HG03342 (cell line): ENCODE data around the gene C16orf74.

Experiments used
- ATAC-seq: cut with Tn5 transposase; IDR thresholded peaks from one replicate; pipeline ENCODE4 v1.9.1; 2021; ENCODE audit warnings: mild to moderate bottlenecking, moderate library complexity; ENCODE audit not compliant: unreplicated experiment

C16orf74 gene

DNA sequence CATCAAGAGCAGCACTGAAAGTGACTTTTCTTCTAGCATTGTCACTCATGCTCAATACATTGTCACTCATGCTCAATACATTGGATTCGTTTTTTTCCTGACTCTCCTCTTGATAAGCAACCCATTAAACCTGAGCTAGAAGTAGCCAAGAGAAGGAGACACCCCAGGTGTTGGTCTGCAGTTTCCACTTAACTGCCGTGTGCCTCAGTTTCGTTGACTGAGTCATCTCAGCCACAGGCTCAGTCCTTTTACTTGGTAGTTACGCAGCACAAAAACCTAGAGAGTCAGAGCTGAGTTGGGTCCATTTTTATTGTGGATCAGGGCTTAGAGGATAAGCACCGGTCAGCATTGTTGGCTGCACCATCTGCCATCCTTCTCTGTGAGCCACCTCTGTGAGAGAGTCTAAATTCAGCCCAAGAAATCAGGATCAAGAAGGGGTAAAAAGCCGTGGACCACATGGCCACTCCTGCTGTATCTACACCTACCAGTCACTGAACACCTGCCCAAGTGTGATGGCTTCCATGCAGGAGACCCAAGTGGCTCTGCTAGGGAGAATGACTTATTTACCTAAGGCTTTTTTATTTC is 73.4 kb downstream of the C16orf74 start:
- ATAC-seq, result no peak

DNA sequence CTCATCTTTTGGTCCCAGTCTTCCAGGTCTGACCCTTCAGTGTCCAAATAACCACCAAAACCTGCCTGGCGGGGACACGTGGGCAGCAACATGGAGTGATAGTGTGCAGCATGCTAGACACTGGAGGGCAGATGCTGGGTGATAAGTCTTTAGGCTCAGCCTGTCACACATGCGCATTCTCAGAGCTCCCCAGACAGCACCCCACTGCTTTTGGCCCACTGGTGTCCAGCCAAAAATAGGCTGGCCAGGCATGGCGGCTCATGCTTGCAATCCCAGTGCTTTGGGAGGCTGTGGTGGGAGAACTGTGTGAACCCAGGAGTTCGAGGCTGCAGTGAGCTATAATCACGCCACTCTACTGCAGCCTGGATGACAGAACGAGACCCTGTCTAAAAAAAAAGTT is 74.4 kb downstream of the C16orf74 start:
- ATAC-seq, result no peak

DNA sequence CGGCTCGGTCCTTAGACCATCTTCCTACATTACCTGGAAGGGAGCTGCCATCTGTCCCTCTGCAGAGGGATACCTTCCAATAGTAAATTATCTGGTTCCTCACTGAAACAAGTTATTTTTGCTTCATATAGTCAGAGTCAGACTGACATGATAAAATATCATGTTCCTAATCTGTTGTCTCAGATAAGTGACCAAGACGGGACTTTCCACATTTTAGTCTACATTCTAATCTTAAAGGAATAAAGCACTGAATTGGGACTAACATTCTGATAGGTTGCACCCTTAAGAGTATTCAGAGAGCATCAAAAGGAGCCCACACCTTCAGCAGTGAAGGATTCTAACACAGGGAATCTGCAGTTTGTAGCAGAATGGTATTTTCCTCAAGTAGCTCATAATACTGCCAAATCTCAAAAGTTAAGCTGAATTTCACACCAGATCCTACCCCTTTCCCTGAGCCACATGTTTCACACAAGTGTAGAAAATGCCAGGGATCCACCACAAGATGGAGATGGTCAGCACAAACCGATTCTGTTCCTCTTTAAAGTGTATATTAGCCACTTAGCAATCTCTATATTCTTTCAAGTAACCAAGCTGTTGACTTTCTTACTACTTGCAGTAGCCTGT is 75.5 kb downstream of the C16orf74 start:
- no peak for ATAC-seq

DNA sequence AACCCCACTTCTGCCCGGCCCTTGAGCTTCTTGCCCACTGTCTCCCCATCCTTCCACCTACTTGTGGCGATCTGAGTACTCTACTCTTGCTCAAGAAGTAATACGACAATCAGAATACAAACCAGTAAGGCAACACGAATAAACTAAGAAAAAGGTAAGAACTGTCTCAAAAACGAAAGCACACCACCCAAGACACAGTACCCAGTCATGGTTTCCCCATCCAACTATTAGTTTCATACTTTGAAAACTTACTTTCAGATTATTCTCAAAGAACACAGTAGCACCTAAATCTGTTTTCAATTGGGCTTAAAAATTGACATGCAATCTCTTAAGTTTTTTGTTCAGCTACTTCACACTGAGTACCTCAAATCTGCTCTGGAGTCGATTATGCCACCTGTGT is 76.1 kb downstream of the C16orf74 start:
- no peak for ATAC-seq

DNA sequence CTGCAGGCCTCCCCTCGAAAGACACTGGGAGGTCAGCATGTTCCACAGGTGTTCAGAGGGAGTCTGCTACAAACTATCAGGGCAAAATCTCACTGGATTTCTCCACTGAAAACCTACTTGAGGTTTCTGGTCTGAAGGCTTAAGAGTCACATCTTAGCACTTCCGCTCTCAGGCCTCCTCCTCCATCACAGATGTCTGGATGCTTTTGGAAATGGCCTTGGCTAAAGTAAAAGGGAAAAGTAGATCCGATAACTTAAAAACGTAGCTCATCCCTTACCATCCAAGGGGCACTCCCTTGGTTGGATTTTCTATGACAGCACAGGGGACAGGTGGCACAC is 76.5 kb downstream of the C16orf74 start:
- ATAC-seq, result no peak

DNA sequence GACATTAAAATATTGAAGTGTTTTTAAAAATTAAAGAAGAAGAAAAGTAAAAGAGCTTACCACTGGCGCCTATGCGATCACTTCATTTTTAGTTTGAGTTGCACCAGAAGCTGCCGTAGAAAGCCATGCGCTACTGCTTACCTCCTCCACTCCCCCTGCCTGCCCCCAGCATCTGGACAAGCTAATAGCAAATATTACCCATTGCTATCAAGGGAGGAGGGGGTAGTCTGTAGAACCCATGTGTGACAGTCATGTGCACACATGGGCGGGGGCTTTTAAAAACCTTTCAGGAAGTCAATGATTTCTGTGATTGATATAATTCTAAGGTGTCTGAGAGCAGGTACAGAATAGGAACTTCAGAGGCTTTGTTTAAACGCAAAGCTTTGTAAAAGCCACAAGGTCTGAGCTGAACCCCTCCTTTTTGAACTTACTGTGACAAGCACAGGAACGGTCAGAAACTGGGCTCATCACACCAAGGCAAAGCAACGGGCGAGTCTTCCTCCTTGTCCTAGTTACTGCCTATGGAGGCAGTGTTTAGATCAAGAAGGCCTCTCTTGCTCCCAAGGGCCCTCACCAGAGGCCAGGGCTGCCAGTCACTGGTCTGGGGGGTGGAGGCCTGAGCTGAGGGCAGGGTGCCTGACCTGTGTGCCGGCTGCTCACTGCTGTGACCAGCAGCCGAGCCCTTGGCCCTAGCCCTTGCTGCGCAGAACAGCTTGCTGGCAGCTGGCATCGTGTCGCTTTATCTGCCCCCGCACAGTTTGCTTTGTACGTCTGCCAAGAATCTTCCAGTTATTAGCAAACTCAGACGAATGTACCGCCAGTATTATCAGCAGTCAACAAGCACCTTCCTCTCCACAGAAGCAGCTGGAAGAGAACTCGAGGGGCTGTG is 77.1 kb downstream of the C16orf74 start:
- ATAC-seq, result no peak

DNA sequence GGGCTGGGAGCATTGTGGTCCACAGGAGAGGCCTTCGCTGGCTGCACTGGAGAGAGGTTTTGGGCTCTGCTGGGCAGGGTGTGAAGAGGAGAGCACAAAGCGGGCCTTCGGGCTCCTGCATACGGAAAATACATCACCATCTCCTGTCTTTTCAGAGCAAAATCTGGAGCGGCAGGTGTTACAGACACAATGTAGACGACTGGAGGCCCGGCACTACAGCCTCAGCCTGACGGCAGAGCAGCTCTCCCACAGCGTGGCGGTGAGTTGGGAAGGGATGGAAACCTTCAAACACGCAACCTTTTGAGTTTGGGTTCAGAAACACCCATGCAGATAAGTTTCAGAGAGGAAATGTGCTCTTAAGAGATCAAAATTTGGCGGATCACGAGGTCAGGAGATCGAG is 80.1 kb downstream of the C16orf74 start:
- no peak for ATAC-seq

DNA sequence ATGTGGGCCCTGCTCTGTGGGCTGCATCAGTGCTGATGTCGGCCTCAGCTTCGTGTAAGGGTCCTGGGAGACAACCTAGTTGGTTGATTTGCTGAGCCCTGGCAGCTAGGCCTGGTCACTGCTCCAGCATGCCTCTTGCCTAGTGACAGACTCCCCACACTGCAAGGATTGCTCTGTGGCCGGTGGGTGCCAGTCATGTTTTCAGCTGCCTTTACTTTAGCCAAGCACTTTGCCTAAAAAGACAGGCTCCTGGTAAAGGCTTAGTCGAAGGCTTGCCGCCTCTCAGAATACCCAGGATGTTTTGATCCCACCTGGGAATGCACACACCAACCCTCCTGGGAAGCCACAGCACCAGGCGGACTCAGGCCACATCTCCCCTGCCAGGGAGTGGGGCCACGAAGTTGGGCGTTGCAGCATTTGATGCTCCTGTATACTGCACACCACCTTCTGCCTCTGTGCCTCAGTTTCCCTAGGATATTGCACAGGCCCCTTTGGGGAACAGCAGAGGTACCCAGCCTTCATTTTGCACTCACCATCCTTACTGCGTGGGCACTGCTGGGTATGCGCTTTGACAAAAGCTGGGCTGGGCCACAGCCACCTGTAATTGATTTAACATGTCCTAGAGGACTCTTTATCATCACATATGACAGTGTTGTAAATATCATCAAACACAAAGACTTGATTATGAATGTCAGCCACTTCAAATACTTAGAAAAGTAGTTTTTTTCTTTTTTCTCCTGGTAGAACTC is 82.0 kb downstream of the C16orf74 start:
- no peak for ATAC-seq

DNA sequence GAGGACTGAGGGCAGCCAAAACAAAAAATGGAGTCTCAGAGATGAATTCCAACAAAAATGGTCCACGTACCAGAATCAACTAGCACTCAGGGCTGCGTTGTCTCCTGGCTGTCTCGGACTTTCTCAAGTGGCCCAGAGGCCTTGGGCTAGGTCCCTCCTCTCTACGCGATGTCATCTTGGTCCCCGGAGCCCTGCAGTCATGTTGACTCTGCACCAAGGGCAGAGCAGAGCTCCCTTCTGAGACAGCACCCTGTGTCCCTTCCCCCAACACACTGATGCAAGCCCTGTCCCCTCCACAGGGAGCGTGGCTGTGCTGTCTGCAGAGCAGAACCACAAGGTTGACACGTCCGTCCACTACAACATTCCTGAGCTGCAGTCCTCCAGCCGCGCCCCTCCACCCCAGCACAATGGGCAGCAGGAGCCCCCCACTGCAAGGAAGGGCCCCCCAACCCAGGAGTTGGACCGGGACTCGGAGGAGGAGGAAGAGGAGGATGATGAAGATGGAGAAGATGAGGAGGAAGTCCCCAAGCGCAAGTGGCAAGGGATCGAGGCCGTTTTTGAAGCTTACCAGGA is 83.0 kb downstream of the C16orf74 start:
- no peak for ATAC-seq

DNA sequence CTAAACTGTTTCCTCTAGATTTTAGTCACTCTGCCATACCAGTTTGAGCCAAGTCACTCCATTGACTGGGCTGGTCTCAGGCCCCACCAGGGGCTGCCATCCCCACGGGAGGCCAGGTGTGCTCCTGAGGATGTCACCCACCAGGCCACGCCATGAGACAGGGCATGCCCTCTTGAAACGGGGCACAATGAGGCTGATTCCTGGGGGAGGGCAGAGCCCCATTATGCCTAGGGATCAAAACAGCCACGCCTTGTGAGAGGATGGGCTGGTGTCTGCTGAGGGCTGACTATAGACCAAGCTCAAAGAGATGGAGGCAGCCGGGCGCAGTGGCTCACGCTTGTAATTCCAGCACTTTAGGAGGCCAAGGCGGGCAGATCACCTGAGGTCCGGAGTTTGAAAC is 83.6 kb downstream of the C16orf74 start:
- no peak for ATAC-seq

DNA sequence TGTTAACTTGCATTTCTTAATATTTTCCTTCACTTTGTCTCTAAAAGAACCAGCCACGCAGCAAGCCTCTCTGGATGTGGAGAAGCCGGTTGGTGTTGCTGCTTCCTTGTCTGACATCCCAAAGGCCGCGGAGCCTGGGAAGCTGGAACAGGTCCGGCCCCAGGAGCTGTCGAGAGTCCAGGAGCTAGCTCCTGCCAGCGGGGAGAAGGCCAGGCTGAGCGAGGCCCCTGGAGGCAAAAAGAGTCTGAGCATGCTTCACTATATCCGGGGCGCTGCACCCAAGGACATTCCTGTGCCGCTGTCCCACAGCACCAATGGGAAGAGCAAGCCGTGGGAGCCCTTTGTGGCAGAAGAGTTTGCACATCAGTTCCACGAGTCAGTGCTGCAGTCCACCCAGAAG is 85.0 kb downstream of the C16orf74 start:
- no peak for ATAC-seq

DNA sequence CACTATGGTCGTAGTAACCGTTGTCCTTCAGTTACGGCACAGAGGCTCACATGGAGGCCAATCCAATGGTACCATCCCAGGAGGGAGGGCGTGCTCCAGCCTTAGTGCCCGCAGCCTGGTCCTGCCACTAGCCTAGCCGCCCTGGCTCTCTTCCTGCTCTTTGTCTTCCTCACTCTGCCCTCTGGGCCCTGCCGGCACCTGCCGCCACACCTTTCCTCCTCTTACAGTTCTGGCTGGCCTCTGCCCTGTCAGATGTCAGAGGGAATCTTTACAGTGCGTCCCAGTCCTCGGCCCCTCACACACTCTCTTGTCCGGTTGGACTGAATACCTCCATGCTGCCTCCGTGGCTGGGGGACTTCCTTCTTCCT is 85.5 kb downstream of the C16orf74 start:
- no peak for ATAC-seq

DNA sequence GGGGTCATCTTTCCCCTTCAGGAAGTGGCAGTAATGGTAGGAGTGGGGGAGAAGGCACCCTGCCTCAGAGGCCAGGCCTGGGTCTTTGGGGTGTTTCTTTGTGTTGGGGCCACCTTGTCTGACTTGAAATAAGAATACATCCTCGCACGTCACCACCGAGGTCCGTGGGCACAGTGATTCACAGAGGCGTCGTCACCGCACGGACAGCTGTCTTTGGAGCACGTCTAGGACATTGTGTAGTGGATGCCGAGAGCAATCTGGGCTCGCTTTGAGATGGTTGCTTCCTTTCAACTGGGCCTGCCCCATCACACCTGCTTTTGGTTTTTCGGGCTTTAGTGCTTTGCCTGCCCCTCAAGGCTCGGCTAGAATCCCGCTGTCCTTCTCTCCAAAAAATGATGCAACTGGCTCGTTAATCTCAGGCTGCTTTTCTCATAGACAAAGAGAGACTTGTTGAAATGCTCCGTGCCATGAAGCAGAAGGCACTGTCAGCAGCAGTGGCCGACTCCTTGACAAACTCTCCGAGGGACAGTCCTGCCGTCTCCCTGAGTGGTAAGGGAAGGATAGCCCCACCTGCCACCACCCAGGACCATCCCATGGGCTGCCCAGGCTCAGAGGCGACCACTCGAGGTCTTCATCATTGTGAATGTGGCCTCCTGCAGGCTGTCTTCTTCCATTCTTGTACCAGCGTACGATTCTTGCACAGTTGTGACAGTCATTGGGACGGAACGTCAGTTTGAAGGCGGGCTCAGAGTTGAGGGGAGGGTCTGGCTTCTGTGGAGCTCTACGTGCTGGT is 86.1 kb downstream of the C16orf74 start:
- ATAC-seq, result no peak

DNA sequence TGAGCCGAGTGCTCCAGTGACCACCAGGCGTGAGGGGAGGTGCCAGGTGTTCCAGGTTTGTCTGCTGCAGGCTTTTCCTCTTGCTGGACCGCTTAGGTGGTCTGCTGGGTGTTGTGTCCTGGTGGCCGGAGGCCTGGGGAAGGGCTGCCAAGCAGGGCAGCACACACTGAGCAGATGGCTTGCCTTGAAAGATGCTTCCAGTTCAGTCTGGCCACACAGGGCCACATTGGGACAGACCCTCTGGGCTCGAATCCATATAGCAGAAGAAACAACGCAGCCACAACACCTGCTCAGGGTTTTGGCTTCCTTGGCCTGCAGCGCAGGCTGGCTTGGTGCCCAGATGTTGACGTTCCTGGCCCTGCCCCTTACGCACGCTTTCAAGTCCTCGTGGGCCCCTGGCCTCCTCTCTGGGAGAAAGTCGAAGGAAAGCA is 87.0 kb downstream of the C16orf74 start:
- ATAC-seq, result no peak

DNA sequence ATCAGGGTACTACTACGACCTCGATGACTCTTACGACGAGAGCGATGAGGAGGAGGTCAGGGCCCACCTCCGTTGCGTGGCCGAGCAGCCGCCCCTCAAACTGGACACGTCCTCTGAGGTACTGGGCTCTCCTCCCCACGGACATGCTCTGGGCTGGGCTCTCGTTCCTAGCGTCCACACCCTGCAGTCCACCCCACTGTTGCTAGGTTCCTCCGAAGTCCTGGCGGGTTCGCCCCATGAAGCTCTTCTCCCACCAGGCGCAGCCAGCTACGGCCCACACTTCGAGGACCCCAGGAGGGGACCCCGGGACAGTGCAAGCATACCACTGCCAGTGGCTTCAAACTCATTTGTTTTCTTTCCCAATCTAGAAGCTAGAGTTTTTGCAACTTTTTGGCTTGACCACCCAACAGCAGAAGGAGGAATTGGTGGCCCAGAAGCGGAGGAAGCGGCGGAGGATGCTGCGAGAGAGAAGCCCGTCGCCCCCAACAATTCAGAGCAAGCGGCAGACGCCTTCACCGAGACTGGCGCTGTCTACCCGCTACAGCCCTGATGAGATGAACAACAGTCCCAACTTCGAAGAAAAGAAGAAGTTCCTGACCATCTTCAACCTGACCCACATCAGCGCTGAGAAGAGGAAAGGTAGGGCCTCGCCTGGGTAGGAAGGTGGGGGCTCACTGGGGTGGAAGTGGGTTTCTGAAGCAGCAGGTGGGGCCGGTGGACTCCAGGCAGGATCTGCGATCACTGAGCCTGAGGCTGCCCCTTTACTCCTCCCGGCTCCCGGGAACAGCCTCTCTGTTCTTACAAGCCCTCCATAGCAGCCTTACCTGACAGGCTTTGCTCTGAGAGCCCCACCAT is 87.7 kb downstream of the C16orf74 start:
- ATAC-seq, result no peak

DNA sequence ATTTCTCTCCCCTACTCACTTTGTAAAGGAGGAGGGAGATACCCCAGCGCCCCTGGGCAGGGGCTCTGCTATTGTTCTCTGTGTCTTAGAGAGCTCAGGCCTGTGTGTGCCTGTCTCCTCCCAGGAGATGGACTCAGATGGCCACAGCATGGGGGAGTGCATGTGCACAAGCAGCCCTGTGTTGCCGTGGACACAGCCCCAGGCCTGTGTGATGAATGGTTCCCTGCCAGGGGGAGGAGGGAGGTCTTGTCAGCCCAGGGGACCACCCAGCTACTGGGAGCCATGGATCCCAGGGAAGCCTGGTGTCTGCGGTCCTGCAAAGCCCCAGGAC is 88.4 kb downstream of the C16orf74 start:
- ATAC-seq, result no peak

DNA sequence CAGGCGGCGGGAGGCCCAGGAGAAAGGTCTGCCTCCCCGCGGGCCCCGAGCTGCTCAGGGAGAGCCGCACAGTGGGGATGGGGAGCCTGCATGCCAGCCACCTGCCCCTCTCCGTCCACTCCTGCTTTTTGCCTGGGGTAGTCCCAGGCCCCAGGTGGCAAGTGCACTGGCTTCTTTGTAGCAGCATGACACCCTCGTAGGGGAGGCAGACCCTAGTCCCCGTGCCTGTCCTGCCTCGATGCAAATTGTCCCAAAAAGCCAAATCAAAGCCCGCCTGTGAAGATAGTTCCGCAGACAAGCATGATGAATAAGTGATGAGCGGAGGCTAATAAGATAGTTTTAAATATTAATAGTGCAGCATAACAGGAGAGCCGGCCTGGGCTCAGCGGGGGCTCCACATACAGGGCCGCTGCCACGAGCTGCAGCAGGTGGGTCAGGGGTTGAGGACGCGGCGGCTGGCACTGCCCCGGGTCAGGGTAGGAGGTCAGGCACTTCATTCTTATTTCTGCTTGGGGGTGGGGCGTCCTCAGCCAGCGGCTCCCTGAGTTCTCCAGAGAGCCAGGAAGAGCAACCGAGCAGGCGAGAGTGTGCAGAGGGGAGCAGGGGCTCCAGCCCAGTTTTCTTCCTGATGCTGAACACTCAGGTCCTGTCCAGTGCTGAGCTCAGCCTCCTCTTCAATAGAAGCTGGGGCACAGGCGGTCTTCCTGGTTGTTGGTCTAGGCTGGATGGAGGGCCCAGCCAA is 89.0 kb downstream of the C16orf74 start:
- no peak for ATAC-seq

DNA sequence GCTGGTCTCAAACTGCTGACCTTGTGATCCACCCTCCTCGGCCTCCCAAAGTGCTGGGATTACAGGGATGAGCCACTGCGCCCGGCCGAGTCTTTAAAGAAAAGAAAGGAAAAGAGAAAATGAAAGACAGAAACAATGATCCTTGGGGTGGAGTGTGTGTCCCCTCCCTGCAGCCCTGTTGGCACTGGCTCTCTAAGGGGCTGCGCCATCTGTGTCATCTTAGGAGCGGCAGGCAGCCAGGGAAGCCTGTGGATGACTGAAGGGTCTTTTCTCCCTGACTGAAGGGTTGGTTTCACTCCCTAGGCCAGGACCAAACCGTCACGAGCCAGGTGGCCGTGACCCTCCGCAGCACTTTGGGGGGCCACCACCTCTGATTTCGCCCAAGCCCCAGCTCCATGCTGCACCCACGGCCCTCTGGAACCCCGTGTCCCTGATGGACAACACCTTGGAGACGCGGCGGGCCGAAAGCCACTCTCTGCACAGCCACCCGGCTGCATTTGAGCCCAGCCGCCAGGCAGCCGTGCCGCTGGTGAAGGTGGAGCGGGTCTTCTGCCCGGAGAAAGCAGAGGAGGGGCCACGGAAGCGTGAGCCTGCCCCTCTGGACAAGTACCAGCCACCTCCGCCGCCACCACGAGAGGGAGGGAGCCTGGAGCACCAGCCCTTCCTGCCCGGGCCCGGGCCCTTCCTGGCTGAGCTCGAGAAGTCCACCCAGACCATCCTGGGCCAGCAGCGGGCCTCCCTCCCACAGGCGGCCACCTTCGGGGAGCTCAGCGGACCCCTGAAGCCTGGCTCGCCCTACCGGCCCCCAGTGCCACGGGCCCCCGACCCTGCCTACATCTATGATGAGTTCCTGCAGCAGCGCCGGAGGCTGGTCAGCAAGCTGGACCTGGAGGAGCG is 89.8 kb downstream of the C16orf74 start:
- ATAC-seq, result no peak
